Measurements from ENCODE around the gene NRN1.

Gene NRN1

GRCh38 chr6:6007366-6008088, 802 bp upstream of the NRN1 start:
- TF ChIP-seq CTCF (IDR thresholded peaks at IDR 0.05; ENCODE audit: control insufficient read depth, insufficient read depth, low read depth, low read length, missing control alignments) = no peak
- peak overlapping the region; percentile 38 for H3K4me3 ChIP-seq (ENCODE audit: control insufficient read depth, low read depth, low read length)
- DNase-seq (ENCODE audit: low read depth) = no peak

- no peak for TF ChIP-seq CTCF (IDR thresholded peaks at IDR 0.05; ENCODE audit: control insufficient read depth, insufficient read depth, low read depth, low read length, missing control alignments)
- peak overlapping the region; percentile 38 for H3K4me3 ChIP-seq (ENCODE audit: control insufficient read depth, low read depth, low read length)
Observed at GRCh38 chr6:6006006-6006427, 708 bp downstream of the NRN1 start.

GRCh38 chr6:6005051-6006005, 1.4 kb downstream of the NRN1 start:
- H3K4me3 ChIP-seq (ENCODE audit: control insufficient read depth, low read depth, low read length) = no peak overlapping the region; the same call in none of the 2 replicates
- no peak for TF ChIP-seq CTCF (IDR thresholded peaks at IDR 0.05; ENCODE audit: control insufficient read depth, insufficient read depth, low read depth, low read length, missing control alignments)
- DNase-seq (ENCODE audit: low read depth) = no peak

More at GRCh38 chr6:6006006-6006427, 708 bp downstream of the NRN1 start:
- DNase-seq (ENCODE audit: low read depth) = no peak

GRCh38 chr6:6004390-6004995, 2.2 kb downstream of the NRN1 start:
- DNase-seq (ENCODE audit: low read depth) = no peak
- H3K4me3 ChIP-seq (ENCODE audit: control insufficient read depth, low read depth, low read length) = peak overlapping the region; percentile 41
- TF ChIP-seq CTCF (IDR thresholded peaks at IDR 0.05; ENCODE audit: control insufficient read depth, insufficient read depth, low read depth, low read length, missing control alignments) = no peak

GRCh38 chr6:6003621-6004366, 2.9 kb downstream of the NRN1 start:
- TF ChIP-seq CTCF (IDR thresholded peaks at IDR 0.05; ENCODE audit: control insufficient read depth, insufficient read depth, low read depth, low read length, missing control alignments) = no peak
- DNase-seq (ENCODE audit: low read depth) = no peak
- H3K4me3 ChIP-seq (ENCODE audit: control insufficient read depth, low read depth, low read length) = peak overlapping the region; percentile 41

Data from AG09309 (cell line).